ENCODE measurements around the gene AVL9.
"Not testable (repeated sequence)": the region's sequence is repeated elsewhere in the genome, so short reads cannot be mapped to it uniquely, and the experiment has no call there.

Gene AVL9

DNA sequence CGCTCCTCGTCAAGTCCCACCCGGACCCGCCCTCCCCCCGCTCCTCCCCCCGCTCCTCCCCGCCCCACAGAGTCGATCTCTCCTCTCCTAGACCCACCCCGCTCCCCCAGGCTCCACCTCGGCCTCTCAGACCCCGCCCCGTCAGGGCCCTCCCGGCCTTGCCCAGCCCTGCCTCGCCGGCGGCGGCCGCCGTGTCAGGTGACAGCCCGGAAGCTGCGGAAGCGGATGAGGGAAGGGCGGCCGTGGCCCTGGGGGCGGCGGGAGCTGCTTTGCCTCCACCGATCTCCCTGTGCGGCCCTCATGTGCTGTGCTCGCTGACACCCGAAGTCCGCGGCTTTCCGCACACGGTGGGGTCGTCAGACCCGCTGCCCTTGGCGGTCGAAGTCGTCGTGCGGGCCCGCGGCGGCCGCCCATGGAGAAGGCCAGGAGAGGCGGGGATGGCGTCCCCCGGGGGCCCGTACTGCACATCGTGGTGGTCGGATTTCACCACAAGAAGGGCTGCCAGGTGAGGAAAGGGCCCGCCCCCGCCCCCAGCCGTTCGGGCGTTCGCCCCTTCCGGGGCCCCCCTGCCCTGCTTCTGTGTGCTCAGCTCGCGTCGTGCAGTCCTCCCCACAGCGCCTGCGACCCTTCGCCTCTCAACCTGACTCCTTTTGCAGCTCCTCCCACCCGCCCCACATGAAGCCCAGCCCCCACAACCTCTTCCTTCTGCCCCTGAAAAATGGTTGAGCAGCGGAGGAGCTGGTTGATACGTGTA, at the start of gene AVL9:
Gene AVL9 (plus strand): TSS at position 192 of the 754 bp plus-strand sequence. CDS start 221 bp downstream, at position 413.
- peak; percentile 99 for DNase-seq (ENCODE audit: low spot score)

- no peak for DNase-seq (ENCODE audit: low spot score)
Measured at GRCh38 chr7:32447218-32447617, 48.1 kb upstream of the AVL9 start.

- no peak for DNase-seq (ENCODE audit: low spot score)
Measured at GRCh38 chr7:32453341-32454011, 41.8 kb upstream of the AVL9 start.

DNA sequence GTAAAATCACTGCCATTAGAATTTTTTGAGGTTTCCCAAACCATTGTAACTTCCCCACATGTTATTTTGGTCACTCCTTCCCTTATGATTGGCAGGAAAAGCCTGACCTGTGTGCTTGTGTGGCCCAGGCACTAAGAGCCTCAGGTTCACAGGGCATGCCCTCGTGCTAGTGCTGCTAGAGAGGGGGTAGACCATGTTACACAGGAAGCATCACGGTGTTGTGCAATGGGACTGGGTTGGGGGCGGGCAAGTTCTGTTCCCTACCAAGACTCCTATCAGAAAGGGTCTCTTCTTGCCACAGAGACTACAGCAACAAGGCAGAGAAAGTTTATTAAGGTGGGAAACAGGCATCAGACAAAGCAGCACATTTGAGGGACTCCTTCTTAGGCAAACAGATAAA, 37.3 kb upstream of the AVL9 start:
- DNase-seq (ENCODE audit: low spot score), result no peak

DNA sequence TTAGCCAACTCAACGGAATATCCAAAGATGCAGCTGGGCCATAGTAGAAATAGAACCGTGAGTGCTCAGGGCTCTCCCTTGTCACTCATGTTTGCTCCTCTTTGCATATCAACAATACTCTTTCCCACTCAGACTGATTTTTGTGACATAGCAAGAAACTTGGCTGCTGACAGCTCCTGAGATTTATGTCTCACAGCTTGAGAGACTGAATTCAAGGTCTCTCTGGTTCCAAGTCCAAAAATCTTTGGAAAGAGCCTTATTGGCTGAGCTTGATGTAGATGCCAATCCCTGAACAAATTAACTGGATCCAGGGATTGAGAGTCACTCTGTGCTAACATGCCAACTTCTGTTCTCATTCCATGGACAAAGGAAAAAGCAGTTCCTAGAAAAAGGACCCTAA, 35.5 kb upstream of the AVL9 start:
- no peak for DNase-seq (ENCODE audit: low spot score)

DNA sequence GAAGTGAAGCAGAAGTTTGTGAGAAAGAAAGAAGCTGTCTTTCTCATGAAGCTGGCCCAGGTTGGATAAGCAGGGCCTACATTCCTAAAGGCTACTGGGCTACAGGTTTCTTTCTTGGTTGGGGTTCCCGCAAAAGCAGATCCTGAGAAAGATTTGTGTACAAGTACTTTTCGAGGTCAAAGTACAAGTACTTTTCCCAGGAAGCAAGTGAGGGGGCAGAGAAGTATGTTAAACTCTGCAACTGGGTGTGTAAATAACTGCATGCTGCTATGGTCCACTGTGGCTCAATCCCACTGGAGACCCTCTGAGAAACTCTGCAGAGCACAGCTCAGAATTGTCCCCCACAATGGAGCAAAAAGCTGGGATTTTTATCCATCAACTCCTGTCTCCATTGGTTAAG, 33.8 kb upstream of the AVL9 start:
- DNase-seq (ENCODE audit: low spot score), result no peak

GRCh38 chr7:32462451-32462850, 32.8 kb upstream of the AVL9 start:
- DNase-seq (ENCODE audit: low spot score), result no peak

- no peak for DNase-seq (ENCODE audit: low spot score)
Measured at GRCh38 chr7:32462977-32463376, 32.3 kb upstream of the AVL9 start.

- not testable (repeated sequence) for DNase-seq (ENCODE audit: low spot score)
Measured at GRCh38 chr7:32464641-32465416, 30.5 kb upstream of the AVL9 start.

- not testable (repeated sequence) for DNase-seq (ENCODE audit: low spot score)
Measured at GRCh38 chr7:32470004-32470403, 25.3 kb upstream of the AVL9 start.

GRCh38 chr7:32470871-32471270, 24.4 kb upstream of the AVL9 start:
- no peak for DNase-seq (ENCODE audit: low spot score)

- DNase-seq (ENCODE audit: low spot score), result no peak
Measured at GRCh38 chr7:32472015-32472414, 23.3 kb upstream of the AVL9 start.

GRCh38 chr7:32474008-32474407, 21.3 kb upstream of the AVL9 start:
- DNase-seq (ENCODE audit: low spot score), result no peak

DNA sequence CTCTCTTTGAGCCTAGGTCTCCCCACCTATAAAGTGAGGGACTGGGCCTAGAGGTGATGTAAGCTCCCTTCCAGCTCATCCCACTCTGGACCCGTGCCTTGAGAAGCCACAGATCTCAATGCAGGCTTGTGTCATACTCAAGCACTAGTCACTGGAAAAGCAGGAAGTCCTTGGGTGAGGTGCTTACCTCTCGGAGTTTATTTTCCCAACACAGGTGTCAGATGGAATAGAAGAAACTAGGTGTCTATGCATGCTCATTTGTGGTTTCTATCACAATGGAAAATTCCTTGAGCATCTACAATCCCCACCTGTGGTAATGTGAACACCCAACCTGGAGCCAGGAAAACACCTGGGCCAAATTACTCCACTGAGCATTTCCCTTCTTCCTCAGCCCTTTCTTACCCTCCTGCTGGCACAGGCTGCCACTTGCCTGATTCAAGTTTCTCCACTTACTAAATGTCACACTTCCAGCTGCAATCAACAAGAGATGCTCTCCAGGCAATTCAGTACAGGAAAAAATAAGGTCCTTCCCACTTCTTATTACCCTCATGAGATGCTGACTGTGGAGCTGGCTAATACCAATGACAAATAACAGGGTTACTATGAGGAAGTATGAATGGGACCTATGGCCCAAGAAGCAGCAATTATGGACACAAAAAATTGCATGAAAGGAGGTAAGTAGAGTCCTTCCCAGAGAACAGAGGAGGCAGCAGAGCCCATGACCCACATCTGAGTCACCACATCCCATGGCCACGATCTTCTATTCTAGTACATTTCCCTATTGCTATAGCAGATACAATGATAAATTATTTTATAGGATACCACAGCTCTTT, 18.3 kb upstream of the AVL9 start:
- no peak for DNase-seq (ENCODE audit: low spot score)

GRCh38 chr7:32477649-32477980, 17.7 kb upstream of the AVL9 start:
- no peak for DNase-seq (ENCODE audit: low spot score)

DNA sequence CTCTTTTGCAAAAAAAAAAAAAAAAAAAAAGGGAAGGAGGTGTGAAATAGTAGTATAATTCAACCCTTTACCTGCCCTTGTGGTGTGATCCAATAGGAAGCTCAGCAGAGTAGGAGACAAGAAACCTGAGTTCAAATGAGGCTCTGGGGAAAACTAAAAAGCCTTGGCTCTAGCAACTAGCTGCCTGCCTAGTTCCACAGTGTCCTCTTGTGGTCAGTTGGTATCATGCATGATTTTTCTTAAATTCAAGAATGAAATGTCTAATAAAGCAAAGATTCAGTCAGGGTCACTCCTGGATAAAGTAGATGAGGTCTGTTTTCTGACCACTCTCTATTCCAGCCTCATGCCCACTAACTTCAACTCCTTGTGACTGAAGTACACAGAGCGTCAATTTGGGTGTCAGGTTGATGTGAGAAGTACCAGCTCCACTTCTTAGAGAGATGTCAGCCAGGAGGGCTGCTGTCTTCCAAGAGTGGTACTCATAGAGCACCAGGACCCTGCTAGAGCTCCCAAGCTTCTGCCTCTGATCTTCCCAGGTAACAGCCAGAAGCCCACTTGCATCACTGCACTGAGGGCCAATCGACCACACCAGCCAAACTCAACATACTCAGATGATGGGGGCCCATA, 15.6 kb upstream of the AVL9 start:
- DNase-seq (ENCODE audit: low spot score), result peak; percentile 71

DNA sequence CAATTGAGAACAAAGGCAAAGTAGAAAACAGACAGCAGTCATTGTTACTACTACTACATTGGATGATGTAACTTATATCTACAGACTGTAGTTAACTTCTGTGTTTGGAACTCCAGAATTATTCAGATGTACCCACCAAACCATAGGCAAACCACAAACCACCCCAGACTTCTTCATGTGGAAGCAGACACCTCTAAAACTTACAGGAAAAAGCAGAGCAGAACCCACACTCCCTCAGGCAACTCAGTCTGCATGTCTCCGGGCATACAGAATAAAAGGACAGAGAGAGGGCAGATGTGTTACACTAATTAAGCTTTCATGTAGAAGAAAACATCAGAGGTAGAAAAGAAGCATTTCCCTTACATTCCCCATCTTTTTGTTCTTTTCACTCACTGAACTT, 14.1 kb upstream of the AVL9 start:
- no peak for DNase-seq (ENCODE audit: low spot score)

DNA sequence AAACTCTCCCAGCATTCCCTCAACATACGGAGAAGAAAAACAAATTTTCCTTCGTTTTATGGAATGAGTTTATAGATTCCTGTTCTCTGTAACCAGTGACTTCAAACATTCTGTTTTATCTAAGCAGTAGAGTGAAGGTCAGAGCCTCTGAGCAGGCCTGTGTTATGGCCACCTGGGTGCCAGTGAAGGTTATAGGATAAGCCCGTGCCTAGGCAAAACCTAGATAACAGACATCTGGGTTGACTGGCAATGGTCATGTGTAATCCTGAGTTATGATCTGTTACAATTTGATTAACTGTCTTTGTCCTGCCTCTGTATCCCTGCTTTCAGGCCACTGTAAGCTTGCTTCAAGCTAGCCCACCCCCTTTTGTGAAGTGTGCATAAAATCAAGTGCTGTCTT, 13.4 kb upstream of the AVL9 start:
- DNase-seq (ENCODE audit: low spot score), result no peak

- no peak for DNase-seq (ENCODE audit: low spot score)
Measured at GRCh38 chr7:32489788-32490126, 5.5 kb upstream of the AVL9 start.

DNA sequence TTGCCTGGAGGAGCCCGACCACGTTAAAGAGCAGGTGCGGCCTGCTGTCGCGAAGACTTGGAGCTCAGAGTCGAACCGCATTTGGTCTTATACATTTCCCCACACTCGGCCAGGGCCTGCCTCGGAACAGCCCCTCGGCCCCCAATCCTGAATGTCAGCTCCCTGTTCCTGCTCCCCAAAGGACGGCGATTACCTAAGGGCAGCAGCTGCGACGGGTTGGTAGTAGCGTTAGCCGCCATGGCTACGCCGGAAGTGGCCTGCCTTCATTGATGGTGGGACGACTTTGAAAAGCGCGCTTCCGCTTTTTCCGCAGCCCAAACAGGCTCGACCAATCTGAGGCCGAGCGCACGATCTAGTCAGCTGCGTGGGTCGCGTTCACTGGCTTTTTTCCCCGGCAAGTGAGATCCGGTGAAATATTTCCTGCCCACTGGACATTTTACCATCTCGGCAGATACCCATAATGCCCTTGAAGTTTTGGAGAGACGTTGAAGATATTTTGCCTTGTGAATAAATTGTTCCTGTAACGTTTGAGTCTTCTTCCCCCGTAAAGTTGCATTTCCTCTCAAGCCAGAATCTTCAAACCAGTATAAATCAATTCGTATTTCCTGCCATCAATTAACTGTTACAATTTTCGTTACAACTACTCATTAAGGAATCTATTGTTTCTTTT, 5.0 kb upstream of the AVL9 start, which contains the start of gene LSM5:
Gene LSM5 (minus strand): TSS at position 254 of the 670 bp plus-strand sequence. CDS start 15 bp downstream, at position 239.
- peak; percentile 92 for DNase-seq (ENCODE audit: low spot score)

DNA sequence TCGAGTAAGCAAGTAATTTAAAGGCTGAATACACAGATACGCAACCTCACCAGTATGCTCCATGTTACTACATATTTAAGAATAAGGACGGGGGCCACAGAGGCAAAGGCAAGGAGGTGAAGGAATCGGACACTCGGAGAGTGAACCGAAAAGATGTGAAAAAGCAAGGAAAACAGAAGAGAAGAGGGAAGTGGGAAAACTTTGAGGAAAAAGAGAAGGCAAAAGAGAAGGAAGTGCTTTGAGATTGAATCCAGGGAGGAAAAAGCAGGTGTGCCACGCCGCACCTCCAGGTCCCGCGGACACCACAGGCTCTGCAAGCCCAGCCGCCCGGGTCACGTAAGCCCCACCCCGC, 367 bp upstream of the AVL9 start:
- no peak for DNase-seq (ENCODE audit: low spot score)

Data from AG20443 (cell line).